Stimulated activated CD8-positive, alpha-beta memory T cell treated with anti-CD3 and anti-CD28 coated beads, Interleukin-15, amount 100 ng/mL, for 1 hour (primary cell): ENCODE data around the gene MGAT5B.

Experiments used
- DNase-seq: peaks from one replicate; pipeline ENCODE4 v3.0.0-alpha.2; 2020; ENCODE audit warnings: low read depth

Gene MGAT5B

DNA sequence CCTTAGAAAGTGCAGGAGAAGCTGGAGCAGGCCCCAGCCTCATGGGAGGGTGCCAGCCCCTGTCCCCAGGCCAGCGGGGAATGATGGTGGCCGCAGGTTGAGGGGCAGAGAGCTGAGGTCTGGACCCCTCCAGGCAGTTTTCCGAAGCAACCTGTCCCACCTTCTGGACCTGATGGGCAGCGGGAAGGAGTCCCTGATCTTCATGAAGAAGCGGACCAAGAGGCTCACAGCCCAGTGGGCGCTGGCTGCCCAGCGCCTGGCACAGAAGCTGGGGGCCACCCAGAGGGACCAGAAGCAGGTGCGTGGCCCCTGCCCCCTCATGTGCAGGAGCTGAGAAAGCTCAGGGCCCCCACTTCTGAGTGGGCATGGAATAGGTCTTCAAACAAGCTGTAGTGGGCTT is 36.8 kb downstream of the MGAT5B start:
- no peak for DNase-seq

DNA sequence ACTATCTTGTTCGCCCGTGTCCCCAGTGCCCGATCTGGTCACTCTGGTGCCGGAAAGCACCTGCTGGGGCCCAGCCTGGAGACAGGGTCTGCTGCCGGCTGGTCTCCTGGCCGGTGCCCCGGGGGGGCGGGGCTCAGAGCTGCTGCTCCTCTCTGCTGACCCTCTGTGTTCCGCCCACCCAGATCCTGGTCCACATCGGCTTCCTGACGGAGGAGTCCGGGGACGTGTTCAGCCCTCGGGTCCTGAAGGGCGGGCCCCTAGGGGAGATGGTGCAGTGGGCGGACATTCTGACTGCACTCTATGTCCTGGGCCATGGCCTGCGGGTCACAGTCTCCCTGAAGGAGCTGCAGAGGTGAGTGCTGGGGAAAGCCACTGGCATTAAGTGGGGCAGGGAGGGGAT is 37.6 kb downstream of the MGAT5B start:
- no peak for DNase-seq

DNA sequence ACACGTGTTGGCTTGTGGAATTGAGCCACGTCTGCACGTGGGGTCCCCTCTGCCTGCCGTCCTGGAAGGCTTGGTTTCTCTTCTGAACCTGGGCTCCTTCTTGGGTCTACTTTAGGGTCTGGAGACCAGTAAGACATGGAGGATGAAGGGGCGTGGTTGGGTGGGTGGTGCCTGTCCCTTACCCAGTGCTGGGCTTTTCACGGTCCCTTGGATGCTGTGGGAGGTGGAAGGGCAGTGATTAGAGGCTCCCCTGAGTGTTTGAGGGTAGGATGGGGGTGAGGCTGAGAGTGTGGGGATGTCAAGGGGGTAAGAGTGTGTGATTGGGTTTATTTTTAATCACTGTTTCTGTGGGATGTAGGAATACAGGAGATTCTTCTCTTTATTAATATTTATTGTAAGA is 38.3 kb downstream of the MGAT5B start:
- no peak for DNase-seq

DNA sequence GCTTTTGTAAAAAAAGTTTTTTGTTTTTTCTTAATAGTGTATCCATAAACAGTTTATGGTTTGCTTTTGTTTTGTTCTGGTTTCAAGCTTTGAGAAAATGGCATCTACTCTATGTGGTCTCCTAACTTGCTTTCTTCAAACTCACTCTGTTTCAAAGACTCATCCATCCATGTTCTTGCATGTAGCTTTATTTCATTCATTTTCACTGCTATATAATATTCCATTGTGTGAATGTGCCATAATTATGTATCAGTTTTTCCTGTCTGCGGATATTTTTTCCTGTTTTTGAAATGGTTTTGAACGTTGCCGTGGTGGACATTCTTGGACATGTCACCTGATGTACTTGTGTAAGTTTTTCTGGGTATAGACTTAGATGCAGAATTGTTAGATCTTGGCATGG is 39.1 kb downstream of the MGAT5B start:
- DNase-seq, result no peak

DNA sequence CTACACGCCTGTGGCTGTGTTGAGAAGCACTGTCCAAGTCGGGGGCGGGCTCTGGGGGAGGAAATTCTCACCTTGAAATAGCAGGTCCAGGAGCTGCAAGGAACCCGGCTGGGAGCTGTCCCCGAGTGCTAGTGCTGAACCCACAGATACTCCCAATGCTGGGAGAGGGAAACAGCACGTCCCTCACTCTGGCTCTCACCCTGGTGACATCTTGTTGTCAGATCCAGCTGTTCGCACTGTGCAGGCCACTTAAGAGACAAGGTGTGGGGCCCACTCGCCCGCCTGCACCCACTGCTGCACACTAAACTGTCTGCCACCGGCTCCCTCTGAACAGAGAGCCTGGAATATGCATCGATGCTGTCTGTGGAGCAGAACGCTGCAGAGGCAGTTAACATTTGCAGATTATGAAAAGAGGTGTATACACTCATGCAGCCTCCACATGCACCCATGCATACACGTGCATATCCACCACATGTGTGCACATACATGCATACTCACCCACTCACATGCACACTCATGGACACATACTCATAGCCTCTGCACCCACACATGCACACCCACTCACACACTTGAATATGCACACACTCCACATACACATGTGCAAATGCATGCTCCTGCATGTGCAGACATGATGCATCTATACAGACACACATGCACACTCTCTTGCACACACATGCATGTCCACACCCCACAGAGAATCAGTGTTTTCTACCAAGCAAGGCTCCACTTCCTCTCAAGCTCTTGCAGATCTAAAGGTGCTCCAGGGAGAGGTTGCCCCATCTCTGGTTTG is 42.0 kb downstream of the MGAT5B start:
- DNase-seq, result no peak

DNA sequence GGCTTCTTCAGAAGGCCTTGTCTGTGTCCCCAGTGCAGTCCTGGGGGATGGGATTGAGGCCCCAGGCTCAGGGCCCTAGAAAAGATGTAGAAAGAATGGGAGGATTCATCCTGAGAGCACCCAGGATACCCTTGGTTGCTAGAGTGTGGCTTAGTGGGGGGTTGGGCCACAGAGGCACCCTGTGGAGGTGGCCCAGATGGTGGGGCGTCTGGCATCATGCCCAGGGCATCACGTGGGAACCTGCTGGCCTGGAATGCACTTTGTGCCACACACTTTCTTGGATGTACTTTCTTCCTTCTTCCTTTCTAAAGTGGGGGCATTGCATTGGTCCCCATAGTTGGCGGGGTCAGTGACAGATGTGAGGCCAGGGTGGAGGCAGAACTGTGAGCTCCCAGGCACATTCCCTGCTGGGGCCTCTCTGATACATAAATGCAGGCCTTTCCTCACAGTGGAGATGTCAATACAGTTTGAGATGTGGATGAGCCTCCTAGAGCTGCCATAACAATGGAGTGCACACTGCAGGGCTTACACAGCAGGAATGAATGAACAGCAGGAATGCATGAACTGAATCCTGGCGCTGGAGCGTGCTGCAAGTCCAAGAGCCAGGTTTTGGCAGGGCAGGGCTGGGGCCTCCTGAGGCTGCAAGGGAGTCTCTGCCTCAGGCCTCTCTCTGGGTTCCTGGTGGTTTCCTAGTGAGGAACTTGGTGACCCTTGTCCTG is 43.3 kb downstream of the MGAT5B start:
- DNase-seq, result no peak

DNA sequence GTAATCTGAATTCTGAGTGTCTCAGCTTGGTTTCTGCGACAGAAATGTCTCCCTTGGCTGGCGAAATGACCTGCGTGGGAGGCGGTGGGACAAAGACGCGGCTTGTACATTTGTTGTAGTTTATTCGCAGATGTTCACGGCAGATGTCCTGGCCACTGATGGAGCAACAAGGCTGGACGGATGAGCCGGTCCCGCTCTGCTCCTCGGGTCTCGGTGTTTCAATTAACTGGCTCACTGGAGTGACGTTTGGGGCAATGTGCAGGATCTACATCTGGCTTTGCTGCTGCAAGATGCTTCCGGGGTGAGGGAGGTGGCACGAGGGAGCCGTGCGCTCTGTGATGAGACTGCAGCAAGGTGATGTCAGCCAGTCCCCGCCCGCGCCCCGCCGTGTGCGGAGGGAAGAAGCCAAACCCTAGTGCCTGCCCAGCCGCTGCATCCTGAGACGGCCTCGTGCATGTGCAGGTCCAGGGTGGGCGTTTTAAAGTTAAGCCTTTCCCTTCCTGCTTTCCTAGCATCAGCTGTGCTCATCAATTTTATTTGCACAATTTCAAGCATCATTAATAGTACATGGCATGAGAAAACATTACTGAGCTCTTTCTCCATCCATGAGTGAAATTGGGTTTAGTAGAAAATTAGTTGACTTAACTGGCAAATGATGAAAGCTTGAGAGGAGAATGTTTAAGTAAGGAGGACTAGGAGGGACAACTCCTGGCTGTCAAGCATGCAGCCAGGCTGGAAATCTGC is 44.4 kb downstream of the MGAT5B start:
- DNase-seq, result no peak

DNA sequence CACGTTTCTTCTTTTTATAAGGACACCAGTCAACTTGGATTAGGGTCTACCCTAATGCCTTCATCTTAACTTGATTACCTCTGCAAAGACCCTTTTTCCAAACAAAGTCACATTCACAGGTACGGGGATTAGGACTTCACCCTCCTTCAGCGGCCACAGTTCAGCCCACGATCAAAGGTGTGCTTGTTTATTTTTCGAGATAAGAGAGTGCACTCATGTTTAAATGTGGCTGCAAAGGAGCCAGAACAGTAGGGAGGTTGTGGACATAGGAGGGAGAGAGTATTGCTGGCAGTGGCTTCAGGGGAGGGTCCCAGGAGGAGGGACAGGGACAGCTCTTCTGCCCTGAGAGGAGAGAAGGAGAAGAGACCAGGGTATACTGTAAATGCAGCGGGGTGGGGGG is 46.7 kb downstream of the MGAT5B start:
- no peak for DNase-seq

DNA sequence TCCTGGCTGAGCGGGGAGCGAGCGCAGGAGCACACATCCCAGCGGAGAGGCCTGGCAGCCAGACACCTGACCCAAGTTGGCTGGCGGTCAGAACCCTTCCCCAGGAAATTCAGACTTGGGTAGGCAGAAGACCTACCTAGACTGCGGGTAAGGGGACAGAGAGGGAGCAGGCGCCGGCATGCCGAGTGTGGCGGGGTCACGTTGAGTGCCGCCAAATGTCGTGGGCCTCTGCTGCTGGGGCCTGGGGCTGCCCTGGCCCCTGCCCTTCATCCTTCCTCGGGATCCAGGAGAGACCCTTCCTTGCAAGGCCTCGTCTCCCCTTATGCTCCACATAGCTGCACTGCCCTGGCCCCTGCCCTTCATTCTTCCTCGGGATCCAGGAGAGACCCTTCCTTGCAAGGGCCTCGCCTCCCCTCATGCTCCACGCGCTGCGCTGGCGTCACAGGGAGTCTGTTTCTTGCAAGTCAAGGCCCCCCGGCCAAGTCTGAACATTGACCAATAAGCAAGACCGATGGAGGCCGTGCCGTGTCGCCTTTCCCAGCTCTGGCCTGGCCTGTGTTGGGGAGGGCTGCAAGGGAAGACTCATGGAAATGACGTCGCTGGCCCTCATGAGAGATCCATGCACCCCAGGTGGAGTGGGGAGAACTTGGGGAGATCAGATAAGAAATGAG is 47.8 kb downstream of the MGAT5B start:
- DNase-seq, result no peak

DNA sequence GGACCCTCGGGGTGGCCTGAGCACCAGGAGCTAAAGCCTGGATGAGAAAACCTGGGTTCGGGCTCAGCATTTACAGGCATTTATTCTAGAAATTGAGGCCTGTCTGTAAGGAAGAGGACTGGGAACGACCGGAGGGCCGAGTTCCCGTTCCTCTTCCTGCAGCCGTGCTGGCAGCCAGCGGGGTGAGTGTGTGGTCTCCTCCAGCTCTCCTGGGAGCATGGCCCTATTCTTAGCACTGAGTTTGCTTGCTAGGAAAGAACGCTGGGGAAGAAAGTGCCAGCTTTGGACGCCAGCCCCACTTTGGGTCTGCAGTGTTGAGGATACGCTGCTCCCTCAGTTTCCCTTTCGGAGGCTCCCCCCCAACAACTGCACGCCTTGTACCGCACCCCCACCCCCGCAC is 49.6 kb downstream of the MGAT5B start:
- DNase-seq, result no peak

DNA sequence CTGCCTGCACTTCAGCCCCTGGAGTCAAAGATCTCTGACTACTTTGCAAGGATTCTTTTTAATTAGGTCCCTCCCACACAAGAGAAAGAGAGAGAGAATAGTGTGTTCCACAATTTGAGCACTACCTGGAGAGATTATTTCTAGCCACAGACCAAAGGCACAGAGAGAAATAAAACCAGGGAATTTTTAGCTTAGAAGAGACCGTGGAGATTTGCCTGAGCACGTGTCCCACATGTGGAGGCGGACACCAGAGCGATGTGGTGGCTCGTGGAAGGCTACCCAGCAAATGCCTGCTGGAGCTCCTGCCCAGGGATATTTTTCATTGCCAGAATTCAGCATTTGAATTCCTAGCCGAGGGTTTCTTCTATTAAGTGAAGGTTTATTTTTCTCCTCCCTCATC is 50.6 kb downstream of the MGAT5B start:
- DNase-seq, result no peak

DNA sequence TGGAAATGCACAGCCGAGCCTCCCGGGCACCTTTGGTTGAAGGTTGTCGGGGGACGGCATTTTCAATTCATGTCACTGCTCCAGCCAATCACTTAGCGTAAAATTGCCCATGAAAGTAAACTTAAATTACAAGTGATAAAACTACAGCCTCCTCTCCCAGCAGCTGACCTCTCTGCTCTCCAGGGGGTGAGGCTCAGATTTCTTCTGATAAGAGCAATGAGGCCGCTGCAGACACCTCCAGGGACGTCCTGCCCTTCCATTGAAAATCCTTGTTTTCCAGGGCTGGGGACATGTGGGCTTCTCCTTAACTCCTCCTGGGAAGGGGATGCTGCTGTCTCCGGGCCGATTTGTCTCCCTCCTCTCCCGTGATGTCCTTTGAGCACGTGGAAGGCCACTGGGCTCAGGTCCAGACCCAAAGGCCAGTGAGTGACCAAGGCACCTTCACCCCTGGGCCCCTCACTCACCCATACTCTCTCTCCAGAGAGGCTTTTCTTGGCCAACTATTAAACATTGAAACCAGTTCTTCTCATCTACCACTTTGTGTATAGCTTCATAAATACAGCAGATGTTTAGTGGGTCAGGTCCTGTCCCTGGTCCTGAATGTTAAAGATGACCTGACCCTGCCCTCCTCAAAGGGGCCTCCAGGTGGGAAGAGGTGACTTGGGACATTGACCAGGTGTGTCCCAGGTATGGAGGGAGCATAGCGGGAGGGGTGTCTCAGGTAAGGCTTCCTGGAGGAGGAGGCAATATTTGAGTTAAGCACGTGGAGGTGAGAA is 52.3 kb downstream of the MGAT5B start:
- DNase-seq, result no peak

DNA sequence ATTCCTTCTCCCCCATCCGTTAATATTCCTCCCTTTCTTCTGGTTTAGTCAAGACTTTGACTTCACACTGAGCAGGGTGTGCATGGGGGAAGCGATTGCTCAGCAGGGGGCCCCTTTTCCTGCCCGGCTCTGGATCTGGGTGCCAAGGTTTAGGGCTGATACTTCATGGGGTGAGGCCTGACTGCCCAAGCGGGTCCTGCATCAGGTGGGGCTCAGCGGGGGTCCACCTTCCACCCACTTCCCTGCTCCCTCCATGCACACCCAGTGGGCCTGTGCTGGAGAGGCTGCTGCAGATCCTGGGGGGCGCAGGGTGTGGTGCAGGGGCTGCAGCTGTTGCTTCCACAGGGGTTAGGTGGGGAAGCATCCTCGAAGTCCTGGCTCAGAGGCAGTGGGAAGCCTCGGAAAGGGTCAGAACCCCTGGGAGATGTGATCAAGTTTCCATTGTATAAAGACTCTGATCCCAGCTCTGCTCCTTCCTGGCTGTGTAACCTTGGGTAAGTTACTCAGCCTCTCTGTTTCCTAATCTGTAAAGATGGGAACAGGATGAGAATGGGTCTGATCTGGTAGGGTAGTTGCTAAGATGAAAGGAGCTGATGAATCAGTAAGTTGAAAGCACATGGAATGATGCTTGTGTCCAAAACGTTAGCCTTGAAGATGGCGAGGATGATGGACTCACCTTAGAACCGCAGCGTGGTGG is 53.3 kb downstream of the MGAT5B start:
- DNase-seq, result no peak

DNA sequence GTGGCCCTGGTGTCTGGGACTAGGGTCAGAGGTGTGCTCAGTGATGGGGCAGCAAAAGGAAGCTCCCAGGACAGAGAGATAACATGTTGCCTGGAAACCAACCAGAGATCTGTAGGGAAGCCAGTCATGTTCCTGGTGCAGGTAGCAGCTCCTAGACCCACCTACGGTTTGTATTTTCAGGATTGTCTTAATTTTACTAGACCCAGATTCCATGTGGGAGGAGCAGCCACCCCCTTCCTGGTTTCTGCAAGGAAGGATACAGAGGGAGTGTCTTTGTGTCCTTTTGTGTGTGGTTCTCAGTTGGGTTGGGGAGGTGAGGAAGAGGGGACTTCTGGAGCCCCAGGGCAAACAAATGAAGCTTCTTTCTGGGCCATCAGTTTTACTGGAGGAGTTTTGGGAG is 53.9 kb downstream of the MGAT5B start:
- DNase-seq, result no peak

DNA sequence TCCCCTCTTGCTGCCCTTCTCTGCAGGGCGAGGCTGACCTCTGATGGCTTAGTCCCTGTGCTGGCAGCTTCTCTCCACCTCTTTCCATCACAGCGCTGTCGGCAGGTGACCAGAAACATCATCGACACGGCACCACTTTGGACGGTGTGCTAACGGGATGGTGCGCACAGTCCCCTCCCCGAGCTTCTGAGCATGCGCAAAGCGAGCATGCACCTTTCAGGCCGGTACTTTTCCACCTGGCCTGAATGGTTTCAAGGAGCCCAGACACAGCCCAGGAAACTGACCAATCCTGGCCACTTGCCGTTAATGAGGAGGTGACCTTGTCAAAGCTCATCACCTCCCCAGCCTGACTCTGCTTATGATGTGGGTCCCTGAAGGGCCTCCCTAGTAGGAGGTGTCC is 54.8 kb downstream of the MGAT5B start:
- no peak for DNase-seq

DNA sequence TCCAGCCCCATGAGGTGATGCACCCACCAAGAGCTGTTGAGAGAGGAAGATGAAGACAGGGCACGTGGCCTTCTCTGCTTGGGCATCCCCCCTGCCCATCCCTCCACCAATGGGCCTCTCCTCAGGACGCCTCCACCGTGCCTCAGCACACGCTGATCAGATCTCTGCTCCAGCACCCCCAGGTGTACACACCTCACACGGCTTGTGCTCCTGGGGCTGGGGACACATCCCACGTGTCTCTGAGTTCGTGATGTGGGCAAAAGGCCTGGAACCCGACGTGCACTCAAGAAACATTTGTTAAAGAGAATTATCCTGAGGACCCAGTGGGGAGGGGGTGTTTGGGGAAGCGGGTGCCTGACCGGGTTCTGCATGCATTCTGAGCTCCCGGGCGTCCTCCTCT is 55.3 kb downstream of the MGAT5B start:
- no peak for DNase-seq

DNA sequence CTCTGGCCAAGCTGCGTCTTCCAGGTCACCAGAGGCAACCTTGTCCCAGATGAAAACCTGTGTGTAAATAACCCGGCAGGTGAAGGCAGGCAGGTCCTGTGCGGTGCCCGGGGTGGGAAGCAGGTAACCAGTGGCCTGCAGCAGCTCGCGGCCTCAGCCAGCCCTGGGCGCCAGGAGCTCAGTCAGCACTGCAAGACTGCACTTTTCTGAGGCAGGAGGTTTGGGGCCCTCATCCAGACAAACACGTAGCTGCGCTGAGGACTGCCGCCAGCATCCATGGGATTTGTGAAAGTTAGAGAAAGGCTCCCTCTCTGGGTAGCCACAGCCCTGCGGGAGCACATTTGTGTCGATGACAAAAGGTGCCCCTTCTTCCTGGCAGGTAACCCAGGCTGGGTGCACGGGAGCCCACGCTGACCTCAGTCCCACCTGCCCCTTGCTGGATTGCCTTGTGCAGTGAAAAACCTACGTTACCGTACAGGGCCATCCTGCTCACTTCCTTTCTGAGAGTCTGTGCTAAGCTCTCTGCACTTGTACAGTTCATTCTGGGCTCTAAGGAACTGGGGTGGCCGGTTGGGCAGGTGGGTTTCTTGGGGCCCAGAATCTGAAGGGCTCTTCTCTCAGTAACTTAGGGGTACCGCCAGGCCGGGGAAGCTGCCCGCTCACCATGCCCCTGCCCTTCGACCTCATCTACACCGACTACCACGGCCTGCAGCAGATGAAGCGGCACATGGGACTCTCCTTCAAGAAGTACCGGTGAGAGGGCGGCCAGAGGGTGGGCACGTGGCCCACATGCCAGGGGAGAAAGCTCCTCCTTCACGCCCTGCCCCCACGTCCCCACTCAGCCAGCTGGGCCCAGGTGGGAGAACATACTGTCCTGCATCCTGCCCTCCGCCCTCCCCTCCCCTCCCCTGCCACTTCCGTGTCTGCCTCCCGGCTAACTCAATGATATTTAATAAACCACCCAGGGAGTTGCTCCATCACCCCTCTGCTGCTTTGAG is 56.4 kb downstream of the MGAT5B start:
- no peak for DNase-seq

DNA sequence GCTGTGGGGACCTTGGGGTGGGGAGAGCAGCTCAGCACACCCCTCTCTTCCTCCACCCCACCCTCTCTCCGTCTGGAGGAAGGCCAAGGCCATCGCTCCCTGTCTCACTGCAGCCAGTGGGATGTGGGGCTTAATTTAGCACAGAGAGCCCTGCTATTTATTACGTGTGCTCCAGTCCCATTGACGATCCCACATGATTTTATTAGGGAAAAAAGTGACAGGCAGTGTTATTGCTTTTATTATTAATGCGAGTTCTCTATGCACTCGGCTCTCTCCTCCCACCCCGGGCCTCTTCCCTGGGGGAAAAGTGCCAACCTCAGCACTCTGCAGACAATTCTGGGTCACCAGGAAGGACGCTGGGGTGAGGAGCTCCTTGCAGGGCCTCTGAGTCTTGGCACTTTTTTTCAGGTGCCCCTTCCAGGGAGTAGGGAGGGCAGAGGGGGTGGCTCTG is 57.3 kb downstream of the MGAT5B start:
- no peak for DNase-seq

DNA sequence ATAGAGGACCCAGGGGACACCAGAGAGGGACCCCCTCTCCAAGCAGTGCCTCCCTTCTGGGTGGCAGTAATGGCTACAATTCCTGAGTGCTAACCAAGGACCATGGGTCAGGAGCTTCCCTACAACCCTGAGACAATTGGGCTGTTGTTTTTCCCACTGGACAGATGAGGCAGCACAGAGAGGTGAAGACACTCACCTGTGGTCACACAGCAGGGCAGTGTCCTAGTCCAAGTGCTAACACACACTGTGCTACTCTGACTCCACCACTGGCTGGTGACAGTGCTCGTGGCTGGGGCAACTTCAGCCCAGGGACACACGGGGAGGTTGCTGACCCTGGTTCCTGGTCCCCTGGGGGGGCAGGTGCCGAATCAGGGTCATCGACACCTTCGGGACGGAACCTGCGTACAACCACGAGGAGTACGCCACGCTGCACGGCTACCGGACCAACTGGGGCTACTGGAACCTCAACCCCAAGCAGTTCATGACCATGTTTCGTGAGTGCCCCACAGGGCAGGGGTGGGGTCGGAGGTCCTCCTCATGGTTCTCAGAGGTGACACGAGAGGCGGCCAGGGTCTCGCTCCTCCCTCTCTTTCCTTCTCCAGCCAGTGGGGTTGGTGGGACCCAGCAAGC is 58.1 kb downstream of the MGAT5B start:
- DNase-seq, result no peak
